NCI-H526 (cell line): ENCODE measurements around the gene TRIP13.

Experiments used
- DNase-seq, 2 experiments: peaks; one replicate each; lab custom pipeline; 2025; lab: John Stamatoyannopoulos, UW

The TRIP13 gene

GRCh38 chr5:854966-855743 is 37.5 kb upstream of the TRIP13 start:
- no peak for DNase-seq

DNA sequence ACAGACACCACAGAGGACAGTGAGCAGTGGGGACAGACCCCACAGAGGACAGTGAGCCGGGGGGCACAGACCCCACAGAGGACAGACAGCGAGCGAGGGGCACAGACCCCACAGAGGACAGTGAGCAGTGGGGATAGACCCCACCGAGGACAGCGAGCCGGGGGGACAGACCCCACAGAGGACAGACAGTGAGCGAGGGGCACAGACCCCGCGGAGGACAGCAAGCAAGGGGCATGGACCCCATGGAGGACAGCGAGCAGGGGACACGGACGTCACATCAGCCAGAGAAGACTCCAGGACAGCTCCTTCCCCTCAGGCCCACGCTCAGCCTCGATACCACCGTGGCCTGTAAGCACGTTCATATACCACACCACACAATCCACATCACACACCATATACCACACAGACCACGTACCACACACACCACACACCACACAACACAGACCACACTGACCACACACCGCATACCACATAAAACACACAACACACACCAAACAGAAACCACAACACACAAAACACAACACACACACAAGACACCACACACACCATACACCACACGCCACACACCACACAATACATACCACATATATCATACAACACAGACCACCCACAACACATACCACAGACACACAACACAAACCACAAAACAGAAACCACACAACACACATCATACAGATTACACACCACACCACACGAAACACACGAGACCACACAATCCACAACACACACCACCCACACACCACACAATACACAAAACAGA is 36.7 kb upstream of the TRIP13 start:
- peak in 1 of 2 experiments; percentile 40 for DNase-seq

- no peak for DNase-seq
These were observed 35.9 kb upstream of the TRIP13 start for GRCh38 chr5:856531-857425.

GRCh38 chr5:858726-859125 is 34.0 kb upstream of the TRIP13 start:
- DNase-seq, result no peak

DNA sequence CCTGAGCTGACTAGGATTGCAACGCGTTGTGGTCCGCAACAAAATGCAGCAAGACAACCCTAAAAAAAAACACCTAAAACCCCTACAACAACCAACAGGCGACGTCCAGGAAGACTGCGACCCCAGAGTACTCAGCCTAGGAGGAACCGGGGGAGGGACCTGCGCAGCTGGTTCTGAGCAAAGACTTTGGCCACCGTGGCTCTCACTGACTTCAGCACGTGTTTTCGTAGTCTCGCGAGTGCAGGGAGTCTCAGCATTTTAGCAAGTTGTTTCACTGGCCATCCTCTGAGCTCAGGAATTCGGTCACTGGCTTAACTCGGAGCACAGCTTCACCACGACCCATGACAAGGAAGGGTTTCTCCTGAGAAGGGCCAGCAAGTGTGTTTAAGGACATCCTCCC is 33.3 kb upstream of the TRIP13 start:
- DNase-seq, result no peak

- no peak for DNase-seq
These were observed 32.8 kb upstream of the TRIP13 start for GRCh38 chr5:859798-860296.

GRCh38 chr5:860506-861150 is 32.1 kb upstream of the TRIP13 start:
- DNase-seq, result no peak

DNA sequence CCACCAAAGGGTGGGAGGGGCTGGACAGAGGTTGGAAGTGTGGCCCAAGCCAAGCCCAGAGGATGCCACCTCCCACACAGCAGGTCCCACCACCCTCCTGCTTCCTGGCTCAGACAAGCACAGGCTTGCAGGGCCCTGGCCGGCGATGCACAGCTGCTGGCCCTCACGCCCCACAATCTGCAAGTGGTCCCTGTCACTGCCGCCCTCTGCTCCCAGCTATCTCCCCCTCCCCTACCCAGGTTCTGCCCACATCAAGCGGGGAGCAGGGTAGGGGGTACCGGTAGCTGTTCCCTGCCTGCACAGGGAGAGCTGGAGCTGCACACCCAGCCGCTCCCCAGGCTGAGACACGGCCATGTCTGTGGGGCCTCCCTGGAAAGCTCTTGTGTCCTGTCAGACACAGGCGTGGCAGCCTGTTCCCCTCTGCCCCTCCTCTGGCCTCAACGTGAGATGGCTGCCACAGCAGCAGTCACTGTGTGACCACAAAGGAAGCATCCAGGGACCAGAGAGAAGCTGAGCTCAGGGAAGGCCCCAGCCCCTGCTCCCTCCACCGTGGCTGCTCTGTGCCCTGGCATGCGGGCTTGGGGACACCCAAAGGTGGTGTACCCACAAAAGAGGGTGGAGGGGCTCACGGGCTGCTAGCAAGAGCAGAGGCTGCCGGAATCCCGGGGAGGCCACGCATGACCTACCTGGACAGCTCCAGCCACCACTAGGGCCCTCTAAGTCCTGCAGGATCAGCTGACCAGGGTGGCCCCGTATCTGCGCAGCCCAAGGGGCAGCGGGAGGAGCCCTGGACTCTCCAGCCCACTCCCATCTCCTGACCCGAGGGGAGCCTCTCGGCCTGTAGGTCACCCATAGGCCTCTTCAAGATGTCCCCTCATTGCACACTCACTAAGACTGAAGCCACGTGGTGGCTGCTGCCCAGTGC is 31.0 kb upstream of the TRIP13 start:
- DNase-seq, result no peak

GRCh38 chr5:862367-863243 is 30.1 kb upstream of the TRIP13 start:
- peak in 1 of 2 experiments; percentile 46 for DNase-seq

GRCh38 chr5:863244-863805 is 29.4 kb upstream of the TRIP13 start:
- no peak for DNase-seq

GRCh38 chr5:864492-865167 is 28.1 kb upstream of the TRIP13 start:
- DNase-seq, result no peak

- no peak for DNase-seq
These were observed 27.5 kb upstream of the TRIP13 start for GRCh38 chr5:865168-865521.

- no peak for DNase-seq
These were observed 26.9 kb upstream of the TRIP13 start for GRCh38 chr5:865771-866170.

DNA sequence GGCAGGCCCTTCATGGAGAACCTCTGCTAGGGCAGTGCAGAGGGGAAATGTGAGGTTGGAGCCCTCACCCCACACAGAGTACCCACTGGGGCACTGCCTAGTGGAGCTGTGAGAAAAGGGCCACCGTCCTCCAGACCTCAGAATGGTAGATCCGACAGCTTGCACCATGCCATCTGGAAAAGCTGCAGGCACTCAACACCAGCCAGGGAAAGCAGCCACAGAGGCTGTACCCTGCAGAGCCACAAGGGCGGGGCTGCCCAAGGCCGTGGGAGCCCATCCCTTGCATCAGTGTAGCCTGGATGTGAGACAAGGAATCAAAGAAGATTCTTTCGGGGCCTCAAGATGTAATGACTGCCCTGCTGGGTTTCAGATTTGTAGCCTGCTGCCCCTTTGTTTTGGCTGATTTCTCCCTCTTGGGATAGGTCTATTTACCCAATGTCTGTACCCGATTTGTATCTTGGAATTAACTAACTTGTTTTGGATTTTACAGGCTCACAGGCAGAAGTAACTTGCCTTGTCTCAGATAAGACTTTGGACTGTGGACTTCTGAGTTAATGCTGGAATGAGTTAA is 25.3 kb upstream of the TRIP13 start:
- no peak for DNase-seq

DNA sequence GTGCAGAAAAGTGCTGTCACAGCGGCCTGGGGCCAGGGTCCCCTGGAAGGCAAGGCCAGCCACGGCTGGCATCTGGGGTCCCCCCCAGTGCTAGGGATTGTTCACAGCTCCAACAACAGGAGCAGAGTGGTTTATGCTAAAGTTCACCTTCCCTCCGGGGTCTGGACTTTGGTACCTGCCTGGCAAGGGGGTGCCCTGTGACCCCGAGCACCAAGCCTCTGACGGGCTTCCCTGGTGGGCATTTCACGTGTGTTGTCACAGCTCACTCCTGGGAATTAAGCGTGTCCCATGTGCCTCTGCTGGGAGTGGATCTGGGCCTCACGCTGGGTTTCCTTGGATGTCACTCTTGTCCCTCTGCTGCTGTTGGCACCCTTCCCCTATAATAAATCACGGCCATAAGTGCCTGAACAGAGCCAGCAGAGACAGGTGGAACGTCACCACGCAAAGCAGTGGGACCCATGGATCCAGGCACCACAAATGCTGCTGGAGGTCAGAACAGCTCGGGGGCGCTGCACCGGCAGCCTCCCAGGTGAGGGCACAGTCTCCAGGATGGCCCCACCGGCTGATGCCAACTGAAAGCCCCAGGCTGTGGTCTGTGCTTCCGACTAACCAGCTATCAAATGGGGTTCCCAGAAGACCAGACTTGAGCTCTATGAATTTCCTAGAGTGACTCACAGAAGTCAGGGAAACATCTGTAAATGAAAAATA is 24.1 kb upstream of the TRIP13 start:
- DNase-seq, result no peak

GRCh38 chr5:870956-871355 is 21.7 kb upstream of the TRIP13 start:
- DNase-seq, result no peak

DNA sequence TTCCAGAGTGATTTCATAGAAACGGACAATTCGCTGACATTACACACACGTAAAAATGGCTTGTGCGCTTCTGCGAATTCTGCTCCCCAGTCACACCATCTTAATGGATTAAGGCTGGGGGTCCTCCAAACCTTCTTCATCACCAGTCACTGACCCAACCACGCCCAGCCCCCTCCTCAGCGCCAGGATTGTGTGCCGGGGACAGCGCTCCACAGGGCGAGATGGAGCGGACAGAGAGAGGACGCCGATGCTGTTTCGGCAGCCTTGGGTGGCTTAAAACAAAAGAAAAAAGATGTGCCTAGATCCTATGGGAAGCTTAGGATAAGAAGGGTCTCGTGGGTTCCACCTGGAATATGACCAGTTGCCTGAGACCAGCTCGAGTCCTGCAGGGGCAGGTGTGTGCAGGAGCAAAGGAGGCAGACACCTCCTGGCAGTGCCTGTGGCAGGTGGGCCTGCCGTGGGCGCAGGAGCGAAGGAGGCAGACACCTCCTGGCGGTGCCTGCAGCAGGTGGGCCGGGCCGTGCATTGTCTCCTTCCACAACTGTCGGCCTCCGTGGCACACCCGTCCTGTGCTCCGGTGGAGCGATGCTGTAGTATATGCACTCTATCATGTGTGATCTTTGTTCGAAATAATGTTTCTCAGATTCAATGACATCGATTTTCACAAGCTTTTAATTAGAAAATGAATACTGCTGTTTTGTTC is 20.9 kb upstream of the TRIP13 start:
- no peak for DNase-seq
